ENCODE measurements around the gene KLRC1. TPM values are rescaled to one million over a fixed set of nuclear protein-coding genes. Genes with fewer than 3 reads are reported as not detected.
"Not testable (repeated sequence)": the region's sequence is repeated elsewhere in the genome, so short reads cannot be mapped to it uniquely, and the experiment has no call there.

The KLRC1 gene
- total and polyA plus RNA-seq, 8 donors, result 0.13 to 0.45 (median 0.19) TPM; not detected in 1

DNA sequence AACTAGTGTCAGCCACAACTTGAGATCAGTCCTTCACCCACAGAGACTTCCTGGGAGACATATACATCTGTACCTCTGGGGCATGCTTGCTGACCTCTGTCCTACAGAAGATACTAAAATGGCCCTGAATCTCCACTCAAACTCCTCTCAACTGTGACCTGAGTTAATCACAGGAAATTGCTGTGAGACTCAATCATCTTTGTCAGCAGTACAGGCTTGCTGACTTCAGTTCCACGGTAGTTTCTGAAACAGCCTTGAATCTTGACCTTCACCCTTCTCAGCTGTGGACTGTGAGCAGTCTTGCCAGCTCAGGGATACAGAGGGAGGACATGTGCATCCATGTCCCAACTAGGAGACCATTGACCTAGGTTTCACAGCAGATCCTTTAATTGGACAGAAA is 1.4 kb upstream of the KLRC1 start:
- no peak for DNase-seq
- no peak for ATAC-seq
- no peaks in the 10 kb centered on the region for H3K27me3 ChIP-seq
- no peaks in the 10 kb centered on the region for H3K9me3 ChIP-seq
- H3K4me1 ChIP-seq, result no peaks in the 10 kb centered on the region
- 24 to 38% methylated on average over 1 of the region's 1 CpG for WGBS, 2 donors
- no peak overlapping the region for H3K4me3 ChIP-seq
- no peaks in the 10 kb centered on the region for H3K36me3 ChIP-seq
- intact Hi-C loops (cut with DNase I), result no loop called here
- H3K27ac ChIP-seq, result no peak overlapping the region
- TF ChIP-seq, protein P1, sequence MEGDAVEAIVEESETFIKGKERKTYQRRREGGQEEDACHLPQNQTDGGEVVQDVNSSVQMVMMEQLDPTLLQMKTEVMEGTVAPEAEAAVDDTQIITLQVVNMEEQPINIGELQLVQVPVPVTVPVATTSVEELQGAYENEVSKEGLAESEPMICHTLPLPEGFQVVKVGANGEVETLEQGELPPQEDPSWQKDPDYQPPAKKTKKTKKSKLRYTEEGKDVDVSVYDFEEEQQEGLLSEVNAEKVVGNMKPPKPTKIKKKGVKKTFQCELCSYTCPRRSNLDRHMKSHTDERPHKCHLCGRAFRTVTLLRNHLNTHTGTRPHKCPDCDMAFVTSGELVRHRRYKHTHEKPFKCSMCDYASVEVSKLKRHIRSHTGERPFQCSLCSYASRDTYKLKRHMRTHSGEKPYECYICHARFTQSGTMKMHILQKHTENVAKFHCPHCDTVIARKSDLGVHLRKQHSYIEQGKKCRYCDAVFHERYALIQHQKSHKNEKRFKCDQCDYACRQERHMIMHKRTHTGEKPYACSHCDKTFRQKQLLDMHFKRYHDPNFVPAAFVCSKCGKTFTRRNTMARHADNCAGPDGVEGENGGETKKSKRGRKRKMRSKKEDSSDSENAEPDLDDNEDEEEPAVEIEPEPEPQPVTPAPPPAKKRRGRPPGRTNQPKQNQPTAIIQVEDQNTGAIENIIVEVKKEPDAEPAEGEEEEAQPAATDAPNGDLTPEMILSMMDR (IDR thresholded peaks at IDR 0.05), result no peak
- FAIRE-seq, result no peak

DNA sequence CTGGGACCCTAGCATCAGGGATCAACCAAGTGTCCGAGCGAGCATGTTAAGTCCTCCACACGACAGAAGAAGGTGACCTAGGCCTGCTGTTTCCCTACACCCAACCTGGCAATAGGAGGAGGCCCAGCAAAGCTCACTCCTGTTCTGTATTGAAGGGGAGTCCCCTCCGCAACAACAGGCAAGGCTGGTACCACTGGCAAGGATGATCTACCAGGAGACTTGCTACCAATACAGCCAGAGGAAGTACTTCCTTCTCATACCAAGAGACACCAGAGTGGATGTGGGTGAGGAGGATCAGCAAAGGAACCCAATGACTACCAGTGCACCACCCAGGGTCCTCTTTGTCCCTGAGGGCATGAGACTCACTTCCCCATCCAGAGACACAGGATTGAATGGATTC is 4.9 kb downstream of the KLRC1 start:
- no peak overlapping the region for H3K27ac ChIP-seq
- intact Hi-C loops (cut with DNase I), result no loop called here
- no peak for FAIRE-seq
- no peaks in the 10 kb centered on the region for H3K36me3 ChIP-seq
- no peak overlapping the region for H3K4me3 ChIP-seq
- no peaks in the 10 kb centered on the region for H3K27me3 ChIP-seq
- TF ChIP-seq, protein P1 (IDR thresholded peaks at IDR 0.05), result no peak
- no peaks in the 10 kb centered on the region for H3K9me3 ChIP-seq
- H3K4me1 ChIP-seq, result no peaks in the 10 kb centered on the region
- ATAC-seq, result no peak
- WGBS, 2 donors, result 75 to 94% methylated on average over 4 of the region's 4 CpGs
- DNase-seq, result no peak

DNA sequence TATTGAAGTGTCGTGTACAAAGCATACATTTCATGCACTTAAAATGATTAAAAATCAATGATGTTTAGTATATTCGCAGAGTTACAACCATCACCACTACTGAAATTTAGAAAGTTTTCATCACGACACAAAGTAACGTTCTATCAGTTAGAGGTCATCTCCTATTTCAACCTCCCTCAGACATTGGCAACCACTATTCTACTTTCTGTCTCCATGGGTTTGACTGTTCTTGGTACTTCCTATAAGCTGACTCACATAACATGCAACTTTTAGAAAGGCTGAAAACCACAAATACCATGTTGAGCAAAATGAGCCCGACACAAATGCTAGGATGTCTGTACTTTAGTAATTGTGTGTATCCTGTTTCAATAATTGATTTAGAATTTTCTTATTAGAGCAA is 7.1 kb downstream of the KLRC1 start:
- intact Hi-C loops (cut with DNase I); H3K36me3 ChIP-seq; DNase-seq; H3K27me3 ChIP-seq; H3K4me3 ChIP-seq; FAIRE-seq; H3K27ac ChIP-seq; ATAC-seq; H3K9me3 ChIP-seq; H3K4me1 ChIP-seq: not testable (repeated sequence)
- WGBS, 2 donors, result 72 to 80% methylated on average over 5 of the region's 5 CpGs

DNA sequence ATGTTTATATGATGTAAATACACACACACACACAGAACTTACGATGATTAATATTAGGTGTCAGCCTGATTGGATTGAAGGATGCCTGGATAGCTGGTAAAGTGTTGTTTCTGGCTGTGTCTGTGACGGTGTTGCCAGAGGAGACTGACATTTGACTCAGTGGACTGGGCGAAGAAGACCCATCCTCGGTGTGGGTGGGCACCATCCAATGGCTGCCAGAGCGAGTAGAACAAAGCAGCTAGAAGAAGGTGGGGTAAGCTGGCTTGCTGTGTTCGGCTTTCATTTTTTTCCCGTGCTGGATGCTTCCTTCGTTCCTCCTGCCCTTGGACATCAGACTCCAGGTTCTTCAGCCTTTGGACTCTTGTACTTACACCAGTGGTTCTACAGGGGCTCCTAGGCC is 12.0 kb downstream of the KLRC1 start:
- FAIRE-seq; H3K4me3 ChIP-seq; ATAC-seq; intact Hi-C loops (cut with DNase I); H3K27me3 ChIP-seq; H3K27ac ChIP-seq; H3K9me3 ChIP-seq; H3K4me1 ChIP-seq; DNase-seq; H3K36me3 ChIP-seq: not testable (repeated sequence)
- WGBS, 2 donors, result 73 to 88% methylated on average over 8 of the region's 8 CpGs

DNA sequence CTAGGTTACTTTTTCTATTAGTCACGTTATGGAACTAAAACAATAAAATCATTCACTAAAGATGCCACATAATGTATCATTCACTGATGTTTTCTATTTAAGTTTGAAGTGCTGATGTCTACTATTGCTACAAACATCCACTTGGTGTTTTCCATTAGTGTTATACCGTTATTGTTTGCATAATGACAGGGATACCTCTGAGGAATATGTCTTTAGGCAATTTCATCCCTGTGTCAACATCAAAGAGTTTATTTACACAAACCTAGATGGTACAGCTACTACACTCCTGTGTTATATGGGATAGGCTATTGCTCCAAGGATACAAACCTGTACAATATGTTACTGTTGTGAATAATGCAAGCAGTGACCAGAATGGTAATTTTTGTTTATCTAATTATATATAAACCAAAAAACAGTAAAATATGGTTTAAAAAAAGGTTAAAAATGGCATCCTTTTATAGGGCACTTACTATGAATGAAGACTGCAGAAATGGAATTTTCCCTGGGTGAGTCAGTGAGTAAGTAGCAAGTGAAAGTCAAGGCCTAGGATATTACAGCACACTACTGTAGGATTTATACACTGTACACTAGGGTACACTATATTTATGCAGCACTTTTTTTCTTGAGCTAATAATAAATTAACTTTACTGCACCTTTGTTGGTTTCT is 13.4 kb downstream of the KLRC1 start:
- H3K4me1 ChIP-seq; H3K36me3 ChIP-seq; FAIRE-seq; H3K9me3 ChIP-seq; H3K27me3 ChIP-seq; intact Hi-C loops (cut with DNase I); H3K4me3 ChIP-seq; DNase-seq; ATAC-seq; H3K27ac ChIP-seq: not testable (repeated sequence)
- 39 to 56% methylated on average over 2 of the region's 2 CpGs for WGBS, 2 donors

DNA sequence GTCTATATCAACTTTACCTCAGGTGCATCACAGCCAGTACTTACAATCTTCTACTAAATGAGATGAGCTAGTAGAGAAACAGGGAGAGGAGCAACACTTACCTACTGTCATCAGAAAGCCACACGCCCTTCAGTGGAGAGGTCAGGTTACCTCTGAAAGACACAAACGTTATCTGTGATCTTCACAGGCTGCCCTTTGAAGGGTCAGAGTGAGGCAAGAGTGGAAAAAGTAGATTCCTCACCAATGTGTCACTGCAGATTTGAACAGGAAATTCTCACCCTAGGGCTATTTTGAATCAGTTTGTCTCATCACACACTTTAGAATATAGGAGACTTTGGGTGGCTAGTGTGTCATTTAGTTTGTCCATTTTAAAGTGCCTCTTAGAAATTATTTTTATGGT is 15.6 kb downstream of the KLRC1 start:
- H3K9me3 ChIP-seq; FAIRE-seq; DNase-seq; H3K4me1 ChIP-seq; H3K27ac ChIP-seq; H3K27me3 ChIP-seq; H3K4me3 ChIP-seq; intact Hi-C loops (cut with DNase I); H3K36me3 ChIP-seq; ATAC-seq: not testable (repeated sequence)
- 25 to 53% methylated on average over 1 to 2 of the region's 2 CpGs for WGBS, 2 donors

DNA sequence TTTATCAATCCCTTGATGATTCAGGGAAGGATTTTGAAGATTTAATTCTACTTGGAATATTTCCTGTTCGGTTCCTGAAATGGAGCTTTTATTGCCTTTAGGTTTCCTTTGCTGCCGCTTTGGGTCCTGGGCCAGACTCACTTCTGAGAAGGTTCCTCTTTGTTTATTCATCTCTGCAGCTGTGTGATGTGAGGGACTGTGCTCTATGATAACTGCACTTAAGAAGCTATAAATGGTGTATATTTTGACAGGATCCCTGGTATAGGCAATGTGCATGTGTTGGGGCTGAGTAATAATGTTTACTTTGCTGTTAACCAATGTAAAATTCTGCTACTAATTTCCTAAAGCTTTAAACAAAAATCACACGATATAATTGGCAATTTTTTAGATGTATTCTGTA is 17.4 kb downstream of the KLRC1 start, which contains the start of gene KLRC2:
TSS of gene KLRC2 (minus strand) at position 195 of the 400 bp plus-strand sequence. CDS start at position 171, 24 bp downstream.
- H3K4me3 ChIP-seq; DNase-seq; H3K36me3 ChIP-seq; ATAC-seq; H3K27me3 ChIP-seq; H3K4me1 ChIP-seq; H3K27ac ChIP-seq; intact Hi-C loops (cut with DNase I); H3K9me3 ChIP-seq: not testable (repeated sequence)
- 46 to 59% methylated on average over 3 of the region's 3 CpGs for WGBS, 2 donors
- peak; percentile 20 for FAIRE-seq

DNA sequence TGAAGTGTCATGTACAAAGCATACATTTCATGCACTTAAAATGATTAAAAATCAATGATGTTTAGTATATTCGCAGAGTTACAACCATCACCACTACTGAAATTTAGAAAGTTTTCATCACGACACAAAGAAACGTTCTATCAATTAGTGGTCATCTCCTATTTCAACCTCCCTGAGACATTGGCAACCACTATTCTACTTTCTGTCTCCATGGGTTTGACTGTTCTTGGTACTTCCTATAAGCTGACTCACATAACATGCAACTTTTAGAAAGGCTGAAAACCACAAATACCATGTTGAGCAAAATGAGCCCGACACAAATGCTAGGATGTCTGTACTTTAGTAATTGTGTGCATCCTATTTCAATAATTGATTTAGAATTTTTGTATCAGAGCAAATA is 22.6 kb downstream of the KLRC1 start:
- H3K27me3 ChIP-seq; H3K4me3 ChIP-seq; H3K27ac ChIP-seq; H3K9me3 ChIP-seq; FAIRE-seq; H3K4me1 ChIP-seq; DNase-seq; H3K36me3 ChIP-seq; intact Hi-C loops (cut with DNase I); ATAC-seq: not testable (repeated sequence)
- WGBS, 2 donors, result 65 to 71% methylated on average over 4 of the region's 4 CpGs

DNA sequence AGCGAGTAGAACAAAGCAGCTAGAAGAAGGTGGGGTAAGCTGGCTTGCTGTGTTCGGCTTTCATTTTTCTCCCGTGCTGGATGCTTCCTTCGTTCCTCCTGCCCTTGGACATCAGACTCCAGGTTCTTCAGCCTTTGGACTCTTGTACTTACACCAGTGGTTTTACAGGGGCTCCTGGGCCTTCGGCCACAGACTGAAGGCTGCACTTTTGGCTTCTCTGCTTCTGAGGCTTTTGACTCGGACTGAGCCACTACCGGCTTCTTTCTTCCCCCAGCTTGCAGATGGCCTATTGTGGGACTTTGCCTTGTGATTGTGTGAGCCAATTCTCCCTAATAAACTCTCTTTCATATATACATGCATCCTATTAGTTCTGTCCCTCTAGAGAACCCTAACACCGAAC is 27.2 kb downstream of the KLRC1 start:
- DNase-seq; H3K4me1 ChIP-seq; H3K36me3 ChIP-seq; intact Hi-C loops (cut with DNase I); H3K27ac ChIP-seq; FAIRE-seq; H3K9me3 ChIP-seq; ATAC-seq; H3K4me3 ChIP-seq; H3K27me3 ChIP-seq: not testable (repeated sequence)
- WGBS, 2 donors, result 86 to 88% methylated on average over 7 of the region's 8 CpGs

DNA sequence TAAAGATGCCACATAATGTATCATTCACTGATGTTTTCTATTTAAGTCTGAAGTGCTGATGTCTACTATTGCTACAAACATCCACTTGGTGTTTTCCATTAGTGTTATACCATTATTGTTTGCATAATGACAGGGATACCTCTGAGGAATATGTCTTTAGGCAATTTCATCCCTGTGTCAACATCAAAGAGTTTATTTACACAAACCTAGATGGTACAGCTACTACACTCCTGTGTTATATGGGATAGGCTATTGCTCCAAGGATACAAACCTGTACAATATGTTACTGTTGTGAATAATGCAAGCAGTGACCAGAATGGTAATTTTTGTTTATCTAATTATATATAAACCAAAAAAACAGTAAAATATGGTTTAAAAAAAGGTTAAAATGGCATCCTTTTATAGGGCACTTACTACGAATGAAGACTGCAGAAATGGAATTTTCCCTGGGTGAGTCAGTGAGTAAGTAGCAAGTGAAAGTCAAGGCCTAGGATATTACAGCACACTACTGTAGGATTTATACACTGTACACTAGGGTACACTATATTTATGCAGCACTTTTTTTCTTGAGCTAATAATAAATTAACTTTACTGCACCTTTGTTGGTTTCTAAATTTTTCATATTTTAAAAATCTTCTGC is 28.8 kb downstream of the KLRC1 start:
- ATAC-seq; H3K4me1 ChIP-seq; H3K36me3 ChIP-seq; DNase-seq; H3K27me3 ChIP-seq; H3K4me3 ChIP-seq; H3K9me3 ChIP-seq; intact Hi-C loops (cut with DNase I); H3K27ac ChIP-seq: not testable (repeated sequence)
- 86% methylated on average over 1 of the region's 1 CpG for WGBS, 2 donors
- peak; percentile 67 for FAIRE-seq

Data from pancreas (tissue), 10 donors.